TTC549 (cell line): ENCODE data around the gene INPP4A.

Experiments
- FAIRE-seq: peaks from 2 replicates; lab custom pipeline; 2012; peaks lifted over from hg19 to GRCh38; lab: Jason Lieb, UNC

Gene INPP4A

GRCh38 chr2:98541906-98542305, 97.2 kb downstream of the INPP4A start:
- FAIRE-seq, result no peak

- FAIRE-seq, result no peak
These were observed 98.6 kb downstream of the INPP4A start for GRCh38 chr2:98543214-98543613.

- FAIRE-seq, result no peak
These were observed 99.2 kb downstream of the INPP4A start for GRCh38 chr2:98543842-98544241.

GRCh38 chr2:98545591-98545990, 100.9 kb downstream of the INPP4A start:
- no peak for FAIRE-seq

GRCh38 chr2:98546186-98546585, 101.5 kb downstream of the INPP4A start:
- no peak for FAIRE-seq

- FAIRE-seq, result no peak
These were observed 102.6 kb downstream of the INPP4A start for GRCh38 chr2:98547092-98547790.

GRCh38 chr2:98548920-98549818, 104.5 kb downstream of the INPP4A start:
- no peak for FAIRE-seq

- FAIRE-seq, result no peak
These were observed 105.5 kb downstream of the INPP4A start for GRCh38 chr2:98550165-98550564.

- FAIRE-seq, result no peak
These were observed 106.7 kb downstream of the INPP4A start for GRCh38 chr2:98551316-98551715.

GRCh38 chr2:98552499-98553179, 108.0 kb downstream of the INPP4A start:
- FAIRE-seq, result no peak

- no peak for FAIRE-seq
These were observed 109.6 kb downstream of the INPP4A start for GRCh38 chr2:98554116-98554861.

GRCh38 chr2:98555696-98556095, 111.0 kb downstream of the INPP4A start:
- no peak for FAIRE-seq

GRCh38 chr2:98556344-98557033, 111.8 kb downstream of the INPP4A start:
- FAIRE-seq, result no peak

- FAIRE-seq, result no peak
These were observed 114.3 kb downstream of the INPP4A start for GRCh38 chr2:98558852-98559530.

GRCh38 chr2:98559581-98559980, 114.9 kb downstream of the INPP4A start:
- FAIRE-seq, result no peak

- FAIRE-seq, result no peak
These were observed 115.7 kb downstream of the INPP4A start for GRCh38 chr2:98560256-98560771.

GRCh38 chr2:98561018-98561417, 116.4 kb downstream of the INPP4A start:
- no peak for FAIRE-seq

- no peak for FAIRE-seq
These were observed 117.4 kb downstream of the INPP4A start for GRCh38 chr2:98561902-98562695.

GRCh38 chr2:98563394-98563793, 118.7 kb downstream of the INPP4A start:
- FAIRE-seq, result no peak
